ENCODE results near the gene ATP23. TPM values are rescaled to one million over a fixed set of nuclear protein-coding genes. Genes with fewer than 3 reads are reported as not detected.

Gene ATP23
- total RNA-seq, 1 experiment from 2014 or later: 6.1 TPM

- TF ChIP-seq ZNF263 (CRISPR knock-in tag; IDR thresholded peaks at IDR 0.05; ENCODE audit: low read depth) (no peak), IRF2 (CRISPR knock-in tag; IDR thresholded peaks at IDR 0.05; ENCODE audit: borderline replicate concordance, low read depth) (no peak), TCF7 (CRISPR knock-in tag; IDR thresholded peaks at IDR 0.05; ENCODE audit: low read depth) (no peak), ZNF219 (CRISPR knock-in tag; IDR thresholded peaks at IDR 0.05; ENCODE audit: borderline replicate concordance) (no peak), SP1 (CRISPR knock-in tag; conservative IDR thresholded peaks at IDR 0.05) (no peak), RELA (CRISPR knock-in tag; IDR thresholded peaks at IDR 0.05; ENCODE audit: borderline replicate concordance) (no peak), CREM (CRISPR knock-in tag; IDR thresholded peaks at IDR 0.05) (no peak), RORB (CRISPR knock-in tag; IDR thresholded peaks at IDR 0.05) (no peak), ZNF423 (CRISPR knock-in tag; IDR thresholded peaks at IDR 0.05) (no peak), ZNF671 (CRISPR knock-in tag; IDR thresholded peaks at IDR 0.05) (no peak), ZNF138 (CRISPR knock-in tag; conservative IDR thresholded peaks at IDR 0.05) (no peak)
Measured at GRCh38 chr12:57954768-57955167, 13.4 kb downstream of the ATP23 start (continued).

- TF ChIP-seq PRRX2 (CRISPR knock-in tag; IDR thresholded peaks at IDR 0.05) (no peak), KAT7 (CRISPR knock-in tag; IDR thresholded peaks at IDR 0.05; ENCODE audit: borderline replicate concordance) (no peak), ZNF416 (CRISPR knock-in tag; IDR thresholded peaks at IDR 0.05) (no peak), CREM (CRISPR knock-in tag; IDR thresholded peaks at IDR 0.05) (no peak), ZNF138 (CRISPR knock-in tag; conservative IDR thresholded peaks at IDR 0.05) (no peak), NFYB (CRISPR knock-in tag; conservative IDR thresholded peaks at IDR 0.05; ENCODE audit: low read depth) (no peak), PREB (CRISPR knock-in tag; IDR thresholded peaks at IDR 0.05; ENCODE audit: borderline replicate concordance) (no peak), MYBL2 (CRISPR knock-in tag; IDR thresholded peaks at IDR 0.05) (no peak), ELF4 (CRISPR knock-in tag; IDR thresholded peaks at IDR 0.05; ENCODE audit: low read depth) (no peak), ZNF396 (CRISPR knock-in tag; IDR thresholded peaks at IDR 0.05; ENCODE audit: borderline replicate concordance) (no peak), MLX (CRISPR knock-in tag; IDR thresholded peaks at IDR 0.05) (no peak), CREB1 (CRISPR knock-in tag; IDR thresholded peaks at IDR 0.05) (no peak), TEAD1 (CRISPR knock-in tag; IDR thresholded peaks at IDR 0.05) (no peak), AR (CRISPR knock-in tag; IDR thresholded peaks at IDR 0.05) (no peak), E2F1 (CRISPR knock-in tag; IDR thresholded peaks at IDR 0.05) (no peak), ZNF532 (CRISPR knock-in tag; IDR thresholded peaks at IDR 0.05; ENCODE audit: borderline replicate concordance) (no peak), ATF2 (CRISPR knock-in tag; IDR thresholded peaks at IDR 0.05; ENCODE audit: borderline replicate concordance, low read depth) (no peak), ZNF423 (CRISPR knock-in tag; IDR thresholded peaks at IDR 0.05) (no peak), RELA (CRISPR knock-in tag; IDR thresholded peaks at IDR 0.05; ENCODE audit: borderline replicate concordance) (no peak)
- no peak overlapping the region for H3K27ac Mint-ChIP-seq
- peaks cover 59% of the 10 kb centered on the region for H3K9me3 Mint-ChIP-seq
- ATAC-seq: no peak
- H3K4me1 Mint-ChIP-seq: no peaks in the 10 kb centered on the region
- H3K36me3 Mint-ChIP-seq: peaks cover 38% of the 10 kb centered on the region
- CTCF ChIA-PET: no interaction called here
- H3K27me3 Mint-ChIP-seq (ENCODE audit: low read depth): peaks cover 4% of the 10 kb centered on the region
- H3K4me3 Mint-ChIP-seq: no peak overlapping the region
- no peak for DNase-seq (ENCODE audit: low spot score)
- POLR2A ChIA-PET: no interaction called here
Measured at GRCh38 chr12:57958061-57958657, 16.8 kb downstream of the ATP23 start.

Data from WTC11 (cell line).